D721Med (cell line): ENCODE data around the gene EEFSEC.

ENCODE experiments used
- DNase-seq: peaks from one replicate; pipeline ENCODE4 v3.0.0; 2011; ENCODE audit warnings: low spot score; ENCODE audit not compliant: insufficient read length
- FAIRE-seq: peaks from 2 replicates; lab custom pipeline; 2011; peaks lifted over from hg19 to GRCh38; lab: Jason Lieb, UNC
- CTCF ChIP-seq: IDR thresholded peaks from 2 replicates; pipeline ENCODE4 v1.5.1; 2012; ENCODE audit warnings: mild to moderate bottlenecking, control low read depth; ENCODE audit not compliant: insufficient read depth; ENCODE audit errors: missing control alignments

The EEFSEC gene

GRCh38 chr3:128235207-128235926 lies 82.1 kb downstream of the EEFSEC start:
- no peak for TF ChIP-seq CTCF
- FAIRE-seq (no peak), DNase-seq (no peak)

- TF ChIP-seq CTCF, result no peak
- no peak for FAIRE-seq
- DNase-seq, result no peak
These were observed 83.4 kb downstream of the EEFSEC start for GRCh38 chr3:128236657-128237056.

DNA sequence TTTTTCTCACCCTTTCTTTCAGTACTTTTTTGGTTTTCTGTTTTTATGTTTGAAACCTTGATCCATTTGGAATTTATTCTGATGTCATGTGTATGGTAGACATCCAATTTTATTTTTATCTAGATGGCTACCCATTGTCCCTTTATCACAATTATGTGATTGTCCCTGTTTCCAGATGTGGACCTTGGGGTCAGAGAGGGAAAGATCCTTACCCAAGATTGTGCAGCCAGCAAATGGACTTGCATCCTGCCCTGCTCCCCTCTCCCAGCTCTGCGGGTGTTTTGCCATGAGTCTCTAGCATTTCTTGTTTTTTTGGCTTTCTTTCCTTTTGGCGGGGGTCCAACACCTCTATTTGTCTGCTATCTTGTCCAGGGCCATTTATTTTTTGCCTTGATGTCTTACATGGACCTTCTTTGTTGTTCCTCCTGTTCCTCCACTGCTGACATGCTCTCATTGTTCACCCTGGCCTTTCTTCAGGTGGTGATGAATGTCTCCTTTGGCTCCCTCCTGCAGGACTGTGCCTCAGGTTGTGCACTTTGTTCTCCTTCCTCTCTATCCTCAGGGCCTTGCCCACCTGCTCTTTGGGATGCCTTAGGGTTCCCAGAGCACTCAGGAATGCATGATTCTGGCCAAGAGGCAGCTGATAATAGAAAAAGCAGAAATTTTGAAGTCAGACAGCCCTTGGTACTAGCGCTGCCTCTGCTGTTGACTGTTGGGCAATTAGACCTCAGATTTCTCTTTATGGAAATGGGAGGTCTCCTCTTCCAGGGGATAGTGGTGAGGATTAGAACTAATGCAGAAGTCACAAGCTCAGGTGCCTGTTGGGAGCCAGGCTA lies 84.3 kb downstream of the EEFSEC start:
- TF ChIP-seq CTCF, result no peak
- DNase-seq (no peak), FAIRE-seq (no peak)

DNA sequence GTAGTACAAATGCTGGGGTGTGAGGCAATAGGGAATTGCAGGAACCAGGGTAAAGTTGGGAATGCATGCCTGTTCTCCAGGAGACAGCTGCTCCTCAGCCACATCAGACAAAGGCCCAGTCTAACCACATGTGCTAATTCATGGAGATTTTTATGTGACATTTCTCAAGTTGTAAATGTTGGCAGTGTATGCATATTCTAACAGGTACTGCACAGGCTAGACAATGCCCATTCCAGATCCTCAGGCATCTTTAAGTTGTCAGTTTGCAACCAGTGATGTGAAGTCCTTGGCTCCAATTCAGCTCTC lies 84.9 kb downstream of the EEFSEC start:
- no peak for TF ChIP-seq CTCF
- DNase-seq (no peak), FAIRE-seq (no peak)

GRCh38 chr3:128239304-128239703 lies 86.0 kb downstream of the EEFSEC start:
- FAIRE-seq (no peak), DNase-seq (no peak)
- no peak for TF ChIP-seq CTCF

DNA sequence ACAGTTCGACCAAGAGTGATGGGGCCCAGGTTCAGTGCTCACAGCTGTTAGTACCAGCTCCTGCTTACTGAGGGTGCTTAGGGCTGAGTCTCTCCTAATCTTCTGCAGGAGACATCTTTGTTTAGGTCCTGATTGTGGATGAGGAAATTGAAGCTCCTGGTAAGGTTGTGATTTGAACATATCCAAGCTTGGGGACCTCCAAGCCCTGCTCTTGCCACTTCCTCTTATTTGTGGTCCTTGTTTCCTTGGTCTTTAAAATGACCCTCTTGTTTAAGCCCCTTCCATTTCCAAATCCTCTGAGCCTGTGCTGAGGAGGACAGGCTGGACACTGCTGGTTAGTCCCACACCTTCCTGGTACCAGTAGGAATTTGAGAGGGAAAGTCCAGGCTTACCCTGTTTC lies 87.0 kb downstream of the EEFSEC start:
- DNase-seq (no peak), FAIRE-seq (no peak)
- no peak for TF ChIP-seq CTCF

DNA sequence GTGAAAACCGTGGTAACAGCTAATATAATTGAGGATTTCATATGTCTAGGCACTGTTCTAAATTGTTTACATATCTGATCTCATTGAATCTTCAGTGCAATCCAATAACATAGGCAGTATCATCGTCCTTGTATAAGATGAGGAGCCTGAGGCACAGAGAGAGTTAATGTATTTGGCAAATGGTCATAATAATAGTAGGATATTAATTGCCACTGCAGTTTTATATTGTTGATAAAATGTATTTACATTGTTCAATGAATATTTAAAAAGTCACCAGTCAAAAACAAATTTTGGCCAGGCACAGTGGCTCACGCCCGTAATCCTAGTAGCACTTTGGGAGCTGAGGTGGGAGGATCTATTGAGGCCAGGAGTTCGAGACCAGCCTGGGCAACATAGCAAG lies 88.5 kb downstream of the EEFSEC start:
- no peak for TF ChIP-seq CTCF
- DNase-seq (no peak), FAIRE-seq (no peak)
